HK-2 (cell line): Measurements from ENCODE around the gene FAM149B1.
"Not testable (repeated sequence)": the region's sequence is repeated elsewhere in the genome, so short reads cannot be mapped to it uniquely, and the experiment has no call there.

Experiments
- DNase-seq: peaks from one replicate; pipeline ENCODE4 v3.0.0-alpha.2; 2018; ENCODE audit not compliant: unreplicated experiment

The FAM149B1 gene

GRCh38 chr10:73167783-73168464 is at the start of gene FAM149B1, which contains the start of gene ECD:
TSS of gene FAM149B1 (plus strand) at chr10:73168119. CDS start at chr10:73168340, 221 bp downstream.
TSS of gene ECD (minus strand) at chr10:73168008. CDS start at chr10:73163937, 4,071 bp downstream.
- DNase-seq = peak; percentile 98

GRCh38 chr10:73119457-73119856 is 48.5 kb upstream of the FAM149B1 start:
- no peak for DNase-seq

- DNase-seq = no peak
These were observed 48.0 kb upstream of the FAM149B1 start for GRCh38 chr10:73119952-73120351.

GRCh38 chr10:73126343-73126742 is 41.6 kb upstream of the FAM149B1 start:
- no peak for DNase-seq

GRCh38 chr10:73131301-73131700 is 36.6 kb upstream of the FAM149B1 start:
- DNase-seq = no peak

- DNase-seq = no peak
These were observed 35.8 kb upstream of the FAM149B1 start for GRCh38 chr10:73131913-73132686.

GRCh38 chr10:73134727-73135126 is 33.2 kb upstream of the FAM149B1 start:
- no peak for DNase-seq

- no peak for DNase-seq
These were observed 31.3 kb upstream of the FAM149B1 start for GRCh38 chr10:73136627-73137026.

- DNase-seq = no peak
These were observed 28.7 kb upstream of the FAM149B1 start for GRCh38 chr10:73139251-73139650.

- DNase-seq = no peak
These were observed 26.3 kb upstream of the FAM149B1 start for GRCh38 chr10:73141603-73142002.

GRCh38 chr10:73150633-73151413 is 17.1 kb upstream of the FAM149B1 start:
- not testable (repeated sequence) for DNase-seq

GRCh38 chr10:73152009-73152408 is 15.9 kb upstream of the FAM149B1 start:
- DNase-seq = no peak

- DNase-seq = no peak
These were observed 11.9 kb upstream of the FAM149B1 start for GRCh38 chr10:73156054-73156453.

- DNase-seq = peak; percentile 46
These were observed 8.8 kb upstream of the FAM149B1 start for GRCh38 chr10:73159038-73159648.

- no peak for DNase-seq
These were observed 6.8 kb upstream of the FAM149B1 start for GRCh38 chr10:73161079-73161478.

- no peak for DNase-seq
These were observed 6.3 kb upstream of the FAM149B1 start for GRCh38 chr10:73161662-73162061.

GRCh38 chr10:73163096-73163495 is 4.8 kb upstream of the FAM149B1 start:
- no peak for DNase-seq

- DNase-seq = no peak
These were observed 947 bp upstream of the FAM149B1 start for GRCh38 chr10:73166972-73167371.

GRCh38 chr10:73167458-73167782 is 499 bp upstream of the FAM149B1 start:
- no peak for DNase-seq

GRCh38 chr10:73168465-73168803 is 515 bp downstream of the FAM149B1 start:
- no peak for DNase-seq

GRCh38 chr10:73169320-73169719 is 1.4 kb downstream of the FAM149B1 start:
- no peak for DNase-seq

- DNase-seq = no peak
These were observed 4.9 kb downstream of the FAM149B1 start for GRCh38 chr10:73172867-73173266.
